Spleen (tissue), 11 donors: ENCODE data around the gene EVA1B. TPM values are rescaled to one million over a fixed set of nuclear protein-coding genes. Genes with fewer than 3 reads are reported as not detected.

Source experiments
- DNase-seq: peaks from one replicate; pipeline ENCODE4 v3.0.0-alpha.2; 2020
- H3K27ac ChIP-seq, 8 donors: fragments of 200-600 bp; sonication (generic) in 7 of 8; 1 replicate in 4 of 8; 2 replicates in 4 of 8; pipeline versions ENCODE4 v1.5.0 to v1.8.0; 2016 to 2021; ENCODE audit warnings: inconsistent platforms in 4 of 8, mild to moderate bottlenecking in 4 of 8, moderate library complexity in 1 of 8
- H3K27me3 ChIP-seq, 7 donors: fragments of 200-600 bp; sonication (generic) in 6 of 7; replicated peaks in 1 of 7; 1 replicate in 4 of 7; 2 replicates in 3 of 7; pipeline versions ENCODE4 v1.5.0 to v1.8.0; 2016 to 2021; ENCODE audit warnings: inconsistent platforms in 3 of 7, mild to moderate bottlenecking in 1 of 7
- H3K36me3 ChIP-seq, 6 donors: fragments of 200-600 bp; sonication (generic) in 5 of 6; 1 replicate in 4 of 6; 2 replicates in 2 of 6; pipeline versions ENCODE4 v1.5.0 to v1.8.0; 2016 to 2021; ENCODE audit warnings: inconsistent platforms in 2 of 6
- H3K4me1 ChIP-seq, 6 donors: fragments of 200-600 bp; sonication (generic) in 5 of 6; 1 replicate in 3 of 6; 2 replicates in 3 of 6; pipeline versions ENCODE4 v1.5.0 to v1.8.0; 2016 to 2021; ENCODE audit warnings: inconsistent platforms in 3 of 6
- H3K4me3 ChIP-seq, 8 donors: fragments of 200-600 bp; sonication (generic) in 7 of 8; 1 replicate in 4 of 8; 2 replicates in 4 of 8; pipeline versions ENCODE4 v1.5.0 to v1.8.0; 2016 to 2021; ENCODE audit warnings: inconsistent platforms in 4 of 8, mild to moderate bottlenecking in 4 of 8, moderate library complexity in 2 of 8
- H3K9me3 ChIP-seq, 8 donors: fragments of 200-600 bp; sonication (generic) in 7 of 8; 1 replicate in 4 of 8; 2 replicates in 4 of 8; pipeline versions ENCODE4 v1.5.0 to v1.8.0; 2016 to 2021; ENCODE audit warnings: inconsistent platforms in 4 of 8
- CTCF ChIP-seq, 11 experiments: fragments of 200-600 bp in 7 of 11; fragments of 450-650 bp in 4 of 11; sonication (generic) in 4 of 11; IDR thresholded peaks in 8 of 11; conservative IDR thresholded peaks in 3 of 11; 1 replicate in 7 of 11; 2 replicates in 4 of 11; pipeline versions ENCODE4 v1.4.0 to v1.8.0; 2016 to 2021; ENCODE audit warnings: antibody characterized with exemption in 11 of 11, inconsistent platforms in 4 of 11, mild to moderate bottlenecking in 1 of 11
- POLR2A ChIP-seq, 3 donors: fragments of 450-650 bp; IDR thresholded peaks; one replicate each; pipeline ENCODE4 v1.5.1; 2017; ENCODE audit warnings: antibody characterized with exemption in 3 of 3, mild to moderate bottlenecking in 1 of 3
- POLR2AphosphoS5 ChIP-seq, 3 donors: sonication (generic); formaldehyde crosslinking; IDR thresholded peaks; one replicate each; pipeline ENCODE4 v1.5.1; 2017; ENCODE audit warnings: antibody characterized with exemption in 3 of 3
- WGBS, 5 donors: extraction: QIAGEN DNeasy Blood & Tissue Kit in 3 of 5; methylation state at CpG; one replicate each; pipeline versions ENCODE4 v1.1.5 to v1.1.7; 2013 to 2018; 5-methylcytosine and 5-hydroxymethylcytosine counted together
- intact Hi-C: fragments of 100-400 bp; cut with DNase I; formaldehyde crosslinking; loops from one replicate; pipeline ENCODE4 v1.15.0; 2023; ENCODE audit warnings: low total_unique reads
- polyA plus RNA-seq, 3 donors: library from polyadenylated mRNA; stranded (reverse); fragments of 200-250 nt; gene quantifications; one replicate each; pipeline ENCODE4 v1.2.1, GENCODE V29; 2013
- total RNA-seq, 7 donors: library from RNA; depleted of rRNA in 3 of 7; stranded (reverse); fragments of >200 nt in 3 of 7; fragmentation: NEBNext Ultra II Directional in 4 of 7; extraction: Animal tissue kit (Norgen Biotek cat#: 25700) in 4 of 7; gene quantifications; one replicate each; pipeline versions ENCODE4 v1.1.0 to v1.2.1, GENCODE V29; 2016 to 2021
- donor health status: healthy with polysubstance abuse.
- donor health status: DM: no; HTN: no; CAD: no; lungs with moderate emphysema.
- donor health status: DM: no; HTN: no; CAD: no.
- donor health status: Bipolar disorder and iron deficiency.
- donor health status: healthy.
- donor health status: DM: no; HTN: no; CAD: no.
- donor health status: DM: yes; HTN: yes; CAD: no.

EVA1B gene
- total and polyA plus RNA-seq, 10 donors = 17.2 to 77.4 (median 40.5) TPM

- H3K27ac ChIP-seq = peak overlapping the region in 4 of 8 donors; percentile 12 to 48 (median 28)
- TF ChIP-seq POLR2AphosphoS5 (IDR thresholded peaks at IDR 0.05) (no peak), POLR2A (IDR thresholded peaks at IDR 0.05) (no peak), CTCF (IDR thresholded peaks at IDR 0.05 in 8 of 11, conservative IDR thresholded peaks at IDR 0.05 in 3 of 11) (no peak)
- intact Hi-C loops = loop anchor here (10.0 kb wide), 1 partner anchor 125 kb away; the partner anchor contains the start of gene MAP7D1
- 81 to 86% (median 84%) methylated on average over 7 of the region's 7 CpGs for WGBS, 5 donors
- H3K4me1 ChIP-seq = peaks cover 0 to 48% (median 22%) of the 10 kb centered on the region in 6 donors
- H3K36me3 ChIP-seq = peaks cover 0 to 59% (median 20%) of the 10 kb centered on the region in 6 donors
- H3K4me3 ChIP-seq = no peak overlapping the region
- H3K9me3 ChIP-seq = no peaks in the 10 kb centered on the region
- no peak for DNase-seq
- no peaks in the 10 kb centered on the region for H3K27me3 ChIP-seq
Measured at GRCh38 chr1:36279789-36280296, 43.6 kb downstream of the EVA1B start.

- peaks cover 0 to 42% (median 22%) of the 10 kb centered on the region in 6 donors for H3K4me1 ChIP-seq
- intact Hi-C loops = no loop called here
- H3K4me3 ChIP-seq = no peak overlapping the region
- 53 to 83% (median 62%) methylated on average over 2 of the region's 2 CpGs for WGBS, 5 donors
- H3K27ac ChIP-seq = peak overlapping the region in 3 of 8 donors; percentile 12 to 48 (median 28)
- TF ChIP-seq CTCF (IDR thresholded peaks at IDR 0.05 in 8 of 11, conservative IDR thresholded peaks at IDR 0.05 in 3 of 11) (no peak), POLR2A (IDR thresholded peaks at IDR 0.05) (no peak), POLR2AphosphoS5 (IDR thresholded peaks at IDR 0.05) (no peak)
- no peak for DNase-seq
- no peaks in the 10 kb centered on the region for H3K9me3 ChIP-seq
- H3K36me3 ChIP-seq = peaks cover 0 to 59% (median 17%) of the 10 kb centered on the region in 6 donors
- H3K27me3 ChIP-seq = no peaks in the 10 kb centered on the region
Measured at GRCh38 chr1:36279110-36279788, 44.2 kb downstream of the EVA1B start.

GRCh38 chr1:36276688-36277087, 46.8 kb downstream of the EVA1B start:
- intact Hi-C loops = no loop called here
- Histone ChIP-seq H3K27ac (no peak overlapping the region), H3K9me3 (no peaks in the 10 kb centered on the region), H3K4me1 (peaks cover 0 to 54% (median 22%) of the 10 kb centered on the region in 6 donors), H3K4me3 (no peak overlapping the region), H3K36me3 (peaks cover 0 to 59% (median 11%) of the 10 kb centered on the region in 6 donors), H3K27me3 (no peaks in the 10 kb centered on the region)
- no peak for DNase-seq
- no peak for TF ChIP-seq POLR2A (IDR thresholded peaks at IDR 0.05)
- no peak for TF ChIP-seq CTCF (IDR thresholded peaks at IDR 0.05 in 8 of 11, conservative IDR thresholded peaks at IDR 0.05 in 3 of 11)
- TF ChIP-seq POLR2AphosphoS5 (IDR thresholded peaks at IDR 0.05) = no peak
- 94 to 98% (median 97%) methylated on average over 6 of the region's 6 CpGs for WGBS, 5 donors

GRCh38 chr1:36274201-36274600, 49.2 kb downstream of the EVA1B start:
- 92 to 97% (median 95%) methylated on average over 1 of the region's 1 CpG for WGBS, 5 donors
- H3K27me3 ChIP-seq = no peaks in the 10 kb centered on the region
- peaks cover 0 to 73% (median 14%) of the 10 kb centered on the region in 6 donors for H3K36me3 ChIP-seq
- intact Hi-C loops = no loop called here
- H3K4me3 ChIP-seq = no peak overlapping the region
- H3K27ac ChIP-seq = no peak overlapping the region
- no peak for TF ChIP-seq POLR2A (IDR thresholded peaks at IDR 0.05)
- no peak for TF ChIP-seq CTCF (IDR thresholded peaks at IDR 0.05 in 8 of 11, conservative IDR thresholded peaks at IDR 0.05 in 3 of 11)
- TF ChIP-seq POLR2AphosphoS5 (IDR thresholded peaks at IDR 0.05) = no peak
- DNase-seq = no peak
- no peaks in the 10 kb centered on the region for H3K9me3 ChIP-seq
- peaks cover 0 to 43% (median 12%) of the 10 kb centered on the region in 6 donors for H3K4me1 ChIP-seq
